H1 (cell line): ENCODE data around the gene ITM2B. TPM values are rescaled to one million over a fixed set of nuclear protein-coding genes. Genes with fewer than 3 reads are reported as not detected.
A peak's percentile ranks its signal among the peaks of the same experiment; 100 is the strongest.

Source experiments
- CBX5 ChIP-seq: fragments of 300-800, 300-1000 bp; sonication (generic); IDR thresholded peaks from 2 replicates; pipeline ENCODE4 v1.7.1; 2016; ENCODE audit warnings: antibody characterized with exemption, low read length, low read depth
- CHD2 ChIP-seq: IDR thresholded peaks from 2 replicates; pipeline ENCODE4 v1.6.1; 2012; ENCODE audit warnings: low read length, improper control_type of control experiment
- CREB1 ChIP-seq: IDR thresholded peaks from 2 replicates; pipeline ENCODE4 v1.6.1; 2012; ENCODE audit warnings: inconsistent platforms
- CTCF ChIP-seq, 3 experiments: IDR thresholded peaks; 1 replicate in 2 of 3; 2 replicates in 1 of 3; pipeline versions ENCODE4 v1.5.1 to v1.6.1; 2011; ENCODE audit warnings: low read length in 3 of 3, mild to moderate bottlenecking in 3 of 3, inconsistent platforms in 2 of 3, low read depth in 1 of 3, moderate library complexity in 1 of 3; ENCODE audit not compliant: insufficient read depth in 1 of 3; ENCODE audit errors: control extremely low read depth in 1 of 3
- EP300 ChIP-seq, 2 experiments: IDR thresholded peaks; 1 replicate in 1 of 2; 2 replicates in 1 of 2; pipeline ENCODE4 v1.6.1; 2011 to 2012; ENCODE audit warnings: low read depth in 2 of 2, low read length in 2 of 2, mild to moderate bottlenecking in 2 of 2, borderline replicate concordance in 1 of 2, inconsistent platforms in 1 of 2, moderate library complexity in 1 of 2
- GTF2F1 ChIP-seq: IDR thresholded peaks from 2 replicates; pipeline ENCODE4 v1.6.1; 2012; ENCODE audit warnings: low read depth, low read length, improper control_type of control experiment, borderline replicate concordance
- HDAC2 ChIP-seq, 2 experiments: fragments of 300-600 bp in 1 of 2; sonication (generic) in 1 of 2; IDR thresholded peaks; 2 replicates each; pipeline ENCODE4 v1.6.1; 2011 to 2012; ENCODE audit warnings: low read depth in 2 of 2, low read length in 2 of 2, mild to moderate bottlenecking in 2 of 2, moderate library complexity in 2 of 2, borderline replicate concordance in 1 of 2, inconsistent platforms in 1 of 2
- KDM1A ChIP-seq: fragments of 200-600, 300-600 bp; sonication (generic); IDR thresholded peaks from 2 replicates; pipeline ENCODE4 v1.7.1; 2016; ENCODE audit warnings: mild to moderate bottlenecking, low read length, borderline replicate concordance
- MAX ChIP-seq: IDR thresholded peaks from 2 replicates; pipeline ENCODE4 v1.6.1; 2012; ENCODE audit warnings: inconsistent platforms
- PHF8 ChIP-seq: fragments of 200-600 bp; sonication (generic); conservative IDR thresholded peaks from 2 replicates; pipeline ENCODE4 v1.7.1; 2012; ENCODE audit warnings: low read depth, mild to moderate bottlenecking, inconsistent platforms, low read length, moderate library complexity
- POLR2A ChIP-seq, 2 experiments: IDR thresholded peaks; 1 replicate in 1 of 2; 2 replicates in 1 of 2; pipeline ENCODE4 v1.6.1; 2011; ENCODE audit warnings: low read depth in 2 of 2, low read length in 2 of 2, mild to moderate bottlenecking in 2 of 2; ENCODE audit errors: control extremely low read depth in 1 of 2
- POU5F1 ChIP-seq: IDR thresholded peaks from 2 replicates; pipeline ENCODE4 v1.6.1; 2011; ENCODE audit warnings: low read depth, mild to moderate bottlenecking, low read length, moderate library complexity
- SIX5 ChIP-seq: IDR thresholded peaks from 2 replicates; pipeline ENCODE4 v1.6.1; 2011; ENCODE audit warnings: mild to moderate bottlenecking, low read depth, low read length
- SP4 ChIP-seq: IDR thresholded peaks from 2 replicates; pipeline ENCODE4 v1.6.1; 2012; ENCODE audit warnings: low read length, inconsistent platforms
- SUZ12 ChIP-seq: fragments of 200-600 bp; sonication (generic); IDR thresholded peaks from 2 replicates; pipeline ENCODE4 v1.6.1; 2012; ENCODE audit warnings: mild to moderate bottlenecking, inconsistent platforms, low read length, moderate library complexity, mixed read lengths
- TAF1 ChIP-seq: IDR thresholded peaks from 2 replicates; pipeline ENCODE4 v1.6.1; 2011; ENCODE audit warnings: mild to moderate bottlenecking, low read depth, low read length
- TAF7 ChIP-seq: optimal IDR thresholded peaks from 2 replicates; pipeline ENCODE3; 2011; ENCODE audit warnings: low read depth, mild to moderate bottlenecking, inconsistent platforms, low read length, moderate library complexity, borderline replicate concordance
- TEAD4 ChIP-seq: IDR thresholded peaks from 2 replicates; pipeline ENCODE4 v1.6.1; 2012; ENCODE audit warnings: low read depth, low read length, inconsistent platforms, mixed read lengths
- USF2 ChIP-seq: IDR thresholded peaks from 2 replicates; pipeline ENCODE4 v1.6.1; 2011; ENCODE audit warnings: low read length, improper control_type of control experiment
- YY1 ChIP-seq: IDR thresholded peaks from 2 replicates; pipeline ENCODE4 v1.6.1; 2011; ENCODE audit warnings: low read depth, mild to moderate bottlenecking, low read length
- polyA plus RNA-seq, 7 experiments: library from polyadenylated mRNA; depleted of rRNA in 3 of 7; stranded (reverse) in 5 of 7; unstranded in 2 of 7; fragments of >200 nt in 5 of 7; fragments of 200-250 nt in 2 of 7; gene quantifications; 1 replicate in 5 of 7; 2 replicates in 1 of 7; 4 replicates in 1 of 7; pipeline versions ENCODE4 v1.2.1 to v1.2.3, GENCODE V29; 2011 to 2013; ENCODE audit warnings: missing spikeins in 2 of 7, mixed read lengths in 2 of 7
- total RNA-seq: library from RNA; stranded (reverse); fragmentation: NEBNext Ultra II Directional; extraction: Animal tissue kit (Norgen Biotek cat#: 25700); gene quantifications from 2 replicates; pipeline ENCODE4 v1.2.1, GENCODE V29; 2021

Gene ITM2B
- total and polyA plus RNA-seq, 2 of the 8 experiments (the other 6 are each of a cell fraction or from before 2014, with no cell fraction given) = 132 to 184 TPM

GRCh38 chr13:48233046-48233888 is at the start of gene ITM2B (continued):
- TF ChIP-seq MAX = no peak
- TF ChIP-seq TAF7 = peak; percentile 90
- TF ChIP-seq CREB1 = no peak
- TF ChIP-seq CBX5 = no peak
- TF ChIP-seq SIX5 = no peak
- no peak for TF ChIP-seq USF2
- peak; percentile 73; the same call in 1 of the 2 replicates for TF ChIP-seq CHD2
- TF ChIP-seq YY1 = no peak
- TF ChIP-seq POLR2A (IDR thresholded peaks at IDR 0.05; ENCODE audit: control extremely low read depth in 1 of 2, low read depth in 2 of 2, low read length in 2 of 2) = peak; percentile 74 to 78
- TF ChIP-seq KDM1A = no peak
- peak; percentile 25 to 33 (median 26); a peak in 3 of 4 replicates for TF ChIP-seq CTCF (IDR thresholded peaks at IDR 0.05; ENCODE audit: control extremely low read depth in 1 of 3, insufficient read depth in 1 of 3, low read depth in 1 of 3, low read length in 3 of 3)
- TF ChIP-seq PHF8 = peak; percentile 85
- TF ChIP-seq POU5F1 = no peak
- TF ChIP-seq EP300 (IDR thresholded peaks at IDR 0.05; ENCODE audit: borderline replicate concordance in 1 of 2, low read depth in 2 of 2, low read length in 2 of 2) = no peak
- TF ChIP-seq TEAD4 = no peak
- TF ChIP-seq SUZ12 = no peak
- peak; percentile 92 for TF ChIP-seq TAF1
- TF ChIP-seq SP4 = no peak
- TF ChIP-seq GTF2F1 = no peak
- peak in 1 of 2 experiments; percentile 68; a peak in 1 of 4 replicates for TF ChIP-seq HDAC2 (IDR thresholded peaks at IDR 0.05; ENCODE audit: borderline replicate concordance in 1 of 2, low read depth in 2 of 2, low read length in 2 of 2)
